Upper lobe of right lung (tissue), 1 donor: ENCODE measurements around the gene DPYSL4. TPM values are rescaled to one million over a fixed set of nuclear protein-coding genes. Genes with fewer than 3 reads are reported as not detected.

Source experiments
- ATAC-seq: fragments of 200-7000 bp; cut with Tn5 transposase; one replicate; pipeline ENCODE4 v1.9.1; 2020; ENCODE audit warnings: mild to moderate bottlenecking, moderate library complexity
- DNase-seq: peaks from one replicate; pipeline ENCODE4 v3.0.0-alpha.2; 2020
- H3K27ac ChIP-seq: fragments of 200-600 bp; one replicate; pipeline ENCODE4 v1.8.0; 2022
- H3K27me3 ChIP-seq: fragments of 200-600 bp; one replicate; pipeline ENCODE4 v1.8.0; 2022; ENCODE audit warnings: mild to moderate bottlenecking
- H3K36me3 ChIP-seq: fragments of 200-600 bp; one replicate; pipeline ENCODE4 v1.8.0; 2022
- H3K4me1 ChIP-seq: fragments of 200-600 bp; one replicate; pipeline ENCODE4 v1.8.0; 2022
- H3K4me3 ChIP-seq: fragments of 200-600 bp; one replicate; pipeline ENCODE4 v1.8.0; 2022; ENCODE audit warnings: mild to moderate bottlenecking
- H3K9me3 ChIP-seq: fragments of 200-600 bp; one replicate; pipeline ENCODE4 v1.8.0; 2022
- CTCF ChIP-seq: fragments of 200-600 bp; IDR thresholded peaks from one replicate; pipeline ENCODE4 v1.8.0; 2022; ENCODE audit warnings: antibody characterized with exemption
- intact Hi-C: fragments of 100-400 bp; cut with DNase I; formaldehyde crosslinking; loops from one replicate; pipeline ENCODE4 v1.11.0; 2022
- total RNA-seq: library from RNA; stranded (reverse); fragmentation: NEBNext Ultra II Directional; extraction: Animal tissue kit (Norgen Biotek cat#: 25700); gene quantifications from one replicate; pipeline ENCODE4 v1.2.1, GENCODE V29; 2021
- donor health status: DM: no; HTN: yes; CAD: no; lungs with severe emphysema.

Gene DPYSL4
- total RNA-seq, 1 donor from 2014 or later = 1.7 TPM

GRCh38 chr10:132236881-132237280, 50.1 kb downstream of the DPYSL4 start:
- Histone ChIP-seq H3K9me3 (no peaks in the 10 kb centered on the region), H3K27me3 (no peaks in the 10 kb centered on the region), H3K4me3 (no peak overlapping the region), H3K27ac (no peak overlapping the region), H3K36me3 (no peaks in the 10 kb centered on the region), H3K4me1 (no peaks in the 10 kb centered on the region)
- TF ChIP-seq CTCF = no peak
- DNase-seq (no peak), ATAC-seq (no peak)
- intact Hi-C loops = no loop called here

- no peak overlapping the region for H3K27ac ChIP-seq
- H3K4me3 ChIP-seq = no peak overlapping the region
- TF ChIP-seq CTCF = no peak
- no peaks in the 10 kb centered on the region for H3K27me3 ChIP-seq
- no peaks in the 10 kb centered on the region for H3K36me3 ChIP-seq
- no peaks in the 10 kb centered on the region for H3K4me1 ChIP-seq
- intact Hi-C loops = no loop called here
- DNase-seq (no peak), ATAC-seq (no peak)
- no peaks in the 10 kb centered on the region for H3K9me3 ChIP-seq
These were observed 50.6 kb downstream of the DPYSL4 start for GRCh38 chr10:132237396-132237795.

- DNase-seq (no peak), ATAC-seq (no peak)
- no peak overlapping the region for H3K4me3 ChIP-seq
- H3K27ac ChIP-seq = no peak overlapping the region
- intact Hi-C loops = no loop called here
- no peaks in the 10 kb centered on the region for H3K36me3 ChIP-seq
- no peaks in the 10 kb centered on the region for H3K4me1 ChIP-seq
- no peak for TF ChIP-seq CTCF
- H3K27me3 ChIP-seq = no peaks in the 10 kb centered on the region
- no peaks in the 10 kb centered on the region for H3K9me3 ChIP-seq
These were observed 51.1 kb downstream of the DPYSL4 start for GRCh38 chr10:132237871-132238270.

GRCh38 chr10:132238371-132239125, 51.8 kb downstream of the DPYSL4 start:
- Histone ChIP-seq H3K27ac (no peak overlapping the region), H3K27me3 (no peaks in the 10 kb centered on the region), H3K36me3 (no peaks in the 10 kb centered on the region), H3K4me1 (no peaks in the 10 kb centered on the region), H3K9me3 (no peaks in the 10 kb centered on the region), H3K4me3 (no peak overlapping the region)
- TF ChIP-seq CTCF = no peak
- DNase-seq (no peak), ATAC-seq (no peak)
- intact Hi-C loops = no loop called here

GRCh38 chr10:132239126-132240031, 52.6 kb downstream of the DPYSL4 start:
- no peaks in the 10 kb centered on the region for H3K27me3 ChIP-seq
- H3K4me1 ChIP-seq = no peaks in the 10 kb centered on the region
- H3K27ac ChIP-seq = no peak overlapping the region
- no peak for DNase-seq
- H3K9me3 ChIP-seq = no peaks in the 10 kb centered on the region
- H3K4me3 ChIP-seq = no peak overlapping the region
- intact Hi-C loops = no loop called here
- H3K36me3 ChIP-seq = no peaks in the 10 kb centered on the region
- no peak for TF ChIP-seq CTCF
- ATAC-seq = no peak
